22Rv1 (cell line): ENCODE measurements around the gene PNMA3.

ENCODE experiments used
- CTCF ChIP-seq: fragments of 450-650 bp; IDR thresholded peaks from 2 replicates; pipeline ENCODE4 v1.5.1; 2017; ENCODE audit warnings: mild to moderate bottlenecking
- ZFX ChIP-seq: fragments of 450-650 bp; IDR thresholded peaks from 2 replicates; pipeline ENCODE4 v1.6.1; 2017; ENCODE audit warnings: antibody characterized with exemption, borderline replicate concordance

GRCh38 chrX:153064061-153064460 is 7.8 kb downstream of the PNMA3 start:
- TF ChIP-seq CTCF (no peak), ZFX (no peak)
